RWPE2 (cell line): Measurements from ENCODE around the gene ENO2.

Experiments used
- ATAC-seq: fragments of 200-7000 bp; cut with Tn5 transposase; 3 replicates; pipeline ENCODE4 v1.9.1; 2021; ENCODE audit warnings: low read depth
- DNase-seq: peaks from one replicate; pipeline ENCODE4 v3.0.0-alpha.2; 2020; ENCODE audit warnings: low spot score
- H3K27ac ChIP-seq: fragments of 450-650 bp; 2 replicates; pipeline ENCODE4 v1.5.1; 2017; ENCODE audit warnings: mild to moderate bottlenecking; ENCODE audit not compliant: poor library complexity, severe bottlenecking
- H3K27me3 ChIP-seq: fragments of 250-450 bp; sonication (Bioruptor Pico); 2 replicates; pipeline ENCODE4 v1.5.1; 2021; ENCODE audit warnings: mild to moderate bottlenecking, moderate library complexity; ENCODE audit not compliant: insufficient read depth, poor library complexity, severe bottlenecking
- H3K36me3 ChIP-seq: fragments of 250-450 bp; sonication (Bioruptor Pico); 2 replicates; pipeline ENCODE4 v1.5.1; 2020; ENCODE audit warnings: low read depth, mild to moderate bottlenecking, moderate library complexity
- H3K4me1 ChIP-seq: fragments of 250-450 bp; sonication (Bioruptor Pico); 2 replicates; pipeline ENCODE4 v1.5.1; 2021; ENCODE audit warnings: mild to moderate bottlenecking, moderate library complexity; ENCODE audit not compliant: insufficient read depth, poor library complexity, severe bottlenecking
- H3K4me3 ChIP-seq: fragments of 250-450 bp; sonication (Bioruptor Pico); 2 replicates; pipeline ENCODE4 v1.5.1; 2021; ENCODE audit warnings: mild to moderate bottlenecking, moderate library complexity; ENCODE audit not compliant: severe bottlenecking
- H3K9me3 ChIP-seq: fragments of 250-450 bp; sonication (Bioruptor Pico); 2 replicates; pipeline ENCODE4 v1.5.1; 2021; ENCODE audit warnings: mild to moderate bottlenecking, moderate library complexity; ENCODE audit not compliant: severe bottlenecking
- TF ChIP-seq, protein P1 (sequence below): fragments of 450-650 bp; IDR thresholded peaks from one replicate; pipeline ENCODE4 v1.5.1; 2017; ENCODE audit warnings: mild to moderate bottlenecking, moderate library complexity; ENCODE audit not compliant: poor library complexity, severe bottlenecking

The ENO2 gene

DNA sequence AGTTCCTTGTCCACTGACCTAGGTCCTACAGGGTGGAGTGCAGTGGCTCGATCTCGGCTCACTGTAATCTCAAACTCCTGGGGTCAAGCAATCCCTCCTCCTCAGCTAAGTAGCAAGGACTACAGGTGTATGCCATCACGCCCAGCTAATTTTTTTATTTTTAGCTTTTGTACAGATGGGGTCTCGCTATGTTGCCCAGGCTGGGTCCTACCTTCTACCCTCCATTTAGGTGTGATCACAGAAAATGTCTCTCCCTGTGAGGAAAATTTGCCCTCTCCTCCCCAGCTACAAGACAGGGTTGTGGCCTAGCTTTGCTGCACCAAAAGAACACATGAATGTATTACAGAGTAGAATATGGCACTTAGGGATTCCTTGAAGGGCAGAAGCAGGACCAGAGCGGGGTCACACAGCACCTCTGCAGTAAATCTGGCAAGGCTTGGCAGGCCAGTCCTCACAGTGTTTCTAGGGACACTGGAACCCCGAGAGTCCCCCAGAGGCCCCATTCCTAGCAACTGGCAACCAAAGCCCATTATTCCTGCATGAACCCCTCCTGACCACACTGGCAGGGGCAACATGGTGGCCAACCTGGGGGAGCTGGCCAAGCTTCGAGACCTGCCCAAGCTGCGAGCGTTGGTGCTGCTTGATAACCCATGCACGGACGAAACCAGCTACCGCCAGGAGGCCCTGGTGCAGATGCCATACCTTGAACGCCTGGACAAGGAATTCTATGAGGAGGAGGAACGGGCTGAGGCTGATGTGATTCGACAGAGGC lies 2.0 kb upstream of the ENO2 start:
- no peaks in the 10 kb centered on the region for H3K4me1 ChIP-seq

DNA sequence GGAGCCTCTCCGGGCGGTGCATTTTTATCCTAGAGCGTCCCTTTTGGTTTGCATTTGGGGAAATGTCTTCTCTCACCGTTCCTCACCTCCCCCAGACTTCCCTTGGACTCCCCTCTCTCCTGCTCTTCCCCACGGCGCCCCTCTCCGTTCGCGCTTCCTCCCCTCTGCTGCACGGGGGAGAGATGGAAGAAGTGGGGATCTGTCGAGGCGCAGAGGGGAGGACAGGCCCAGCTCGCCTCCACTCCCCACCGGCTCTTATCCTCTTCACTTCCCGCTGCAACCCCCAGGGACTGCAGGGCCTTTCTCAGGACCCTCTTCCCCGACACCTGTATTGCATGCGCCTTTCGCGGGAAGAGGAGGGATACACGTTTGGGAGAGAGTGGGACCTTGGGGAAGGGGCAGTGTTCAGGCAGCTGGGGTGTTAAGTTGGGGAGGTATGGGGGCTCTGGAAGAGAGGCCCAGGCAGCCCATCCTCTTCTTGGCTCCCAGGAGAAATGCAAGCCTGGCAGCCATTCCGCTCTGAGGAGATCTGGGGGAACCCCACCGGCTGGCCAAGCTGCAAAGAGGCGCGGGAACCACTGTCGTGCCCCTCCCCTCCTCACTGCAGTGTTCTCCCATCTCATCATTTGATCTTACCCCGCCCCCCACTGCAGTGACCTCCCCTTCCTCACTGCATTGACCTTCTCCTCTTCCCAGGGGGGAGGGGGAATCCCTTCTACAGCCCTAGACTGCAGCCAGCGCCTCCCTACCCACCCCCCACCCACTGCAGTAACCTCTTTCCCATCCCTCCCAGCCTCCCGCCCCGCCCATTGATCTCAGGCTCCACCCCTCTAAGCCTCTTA lies 788 bp downstream of the ENO2 start:
- ATAC-seq (0 out of 3 replicates have a peak, but pooled peaks have one; percentile 2), DNase-seq (no peak)
- Histone ChIP-seq H3K4me1 (peaks cover 6% of the 10 kb centered on the region), H3K36me3 (peaks cover 30% of the 10 kb centered on the region), H3K27ac (peak overlapping the region; percentile 14), H3K4me3 (peak overlapping the region; percentile 59), H3K27me3 (no peaks in the 10 kb centered on the region), H3K9me3 (no peaks in the 10 kb centered on the region)
- TF ChIP-seq, protein P1, sequence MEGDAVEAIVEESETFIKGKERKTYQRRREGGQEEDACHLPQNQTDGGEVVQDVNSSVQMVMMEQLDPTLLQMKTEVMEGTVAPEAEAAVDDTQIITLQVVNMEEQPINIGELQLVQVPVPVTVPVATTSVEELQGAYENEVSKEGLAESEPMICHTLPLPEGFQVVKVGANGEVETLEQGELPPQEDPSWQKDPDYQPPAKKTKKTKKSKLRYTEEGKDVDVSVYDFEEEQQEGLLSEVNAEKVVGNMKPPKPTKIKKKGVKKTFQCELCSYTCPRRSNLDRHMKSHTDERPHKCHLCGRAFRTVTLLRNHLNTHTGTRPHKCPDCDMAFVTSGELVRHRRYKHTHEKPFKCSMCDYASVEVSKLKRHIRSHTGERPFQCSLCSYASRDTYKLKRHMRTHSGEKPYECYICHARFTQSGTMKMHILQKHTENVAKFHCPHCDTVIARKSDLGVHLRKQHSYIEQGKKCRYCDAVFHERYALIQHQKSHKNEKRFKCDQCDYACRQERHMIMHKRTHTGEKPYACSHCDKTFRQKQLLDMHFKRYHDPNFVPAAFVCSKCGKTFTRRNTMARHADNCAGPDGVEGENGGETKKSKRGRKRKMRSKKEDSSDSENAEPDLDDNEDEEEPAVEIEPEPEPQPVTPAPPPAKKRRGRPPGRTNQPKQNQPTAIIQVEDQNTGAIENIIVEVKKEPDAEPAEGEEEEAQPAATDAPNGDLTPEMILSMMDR = no peak

More for the DNA sequence above, 2.0 kb upstream of the ENO2 start:
- TF ChIP-seq, protein P1 = no peak
- H3K9me3 ChIP-seq = no peaks in the 10 kb centered on the region
- H3K27ac ChIP-seq = no peak overlapping the region
- H3K4me3 ChIP-seq = no peak overlapping the region
- peaks cover 9% of the 10 kb centered on the region; the same call in 1 of the 2 replicates for H3K36me3 ChIP-seq
- no peaks in the 10 kb centered on the region for H3K27me3 ChIP-seq
- DNase-seq (no peak), ATAC-seq (no peak)

DNA sequence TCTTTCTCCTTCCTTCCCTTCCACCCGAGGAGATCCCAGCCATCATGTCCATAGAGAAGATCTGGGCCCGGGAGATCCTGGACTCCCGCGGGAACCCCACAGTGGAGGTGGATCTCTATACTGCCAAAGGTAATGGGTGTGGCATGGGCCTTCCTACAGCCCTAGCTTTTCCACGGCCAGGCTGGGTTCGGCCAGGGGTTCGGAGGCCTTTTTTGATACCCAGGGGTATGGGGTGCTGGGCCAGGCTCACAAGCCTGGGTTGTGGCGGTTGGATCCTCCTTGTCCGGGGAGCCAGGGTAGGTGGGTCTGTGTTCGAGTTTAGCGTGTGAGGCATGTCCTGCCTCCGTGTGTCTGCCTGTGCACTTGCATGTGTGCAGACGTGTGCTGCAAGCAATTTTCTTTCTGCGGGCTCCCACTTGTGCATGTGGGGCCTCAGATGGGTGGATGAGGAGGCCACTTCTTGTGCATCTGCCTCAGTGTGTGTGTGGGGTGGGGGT lies 1.5 kb downstream of the ENO2 start:
- ATAC-seq = no peak
- Histone ChIP-seq H3K9me3 (no peaks in the 10 kb centered on the region), H3K27me3 (no peaks in the 10 kb centered on the region), H3K36me3 (peaks cover 30% of the 10 kb centered on the region), H3K4me1 (peaks cover 6% of the 10 kb centered on the region), H3K27ac (no peak overlapping the region), H3K4me3 (no peak overlapping the region)
- TF ChIP-seq, protein P1 = no peak
- DNase-seq = no peak

DNA sequence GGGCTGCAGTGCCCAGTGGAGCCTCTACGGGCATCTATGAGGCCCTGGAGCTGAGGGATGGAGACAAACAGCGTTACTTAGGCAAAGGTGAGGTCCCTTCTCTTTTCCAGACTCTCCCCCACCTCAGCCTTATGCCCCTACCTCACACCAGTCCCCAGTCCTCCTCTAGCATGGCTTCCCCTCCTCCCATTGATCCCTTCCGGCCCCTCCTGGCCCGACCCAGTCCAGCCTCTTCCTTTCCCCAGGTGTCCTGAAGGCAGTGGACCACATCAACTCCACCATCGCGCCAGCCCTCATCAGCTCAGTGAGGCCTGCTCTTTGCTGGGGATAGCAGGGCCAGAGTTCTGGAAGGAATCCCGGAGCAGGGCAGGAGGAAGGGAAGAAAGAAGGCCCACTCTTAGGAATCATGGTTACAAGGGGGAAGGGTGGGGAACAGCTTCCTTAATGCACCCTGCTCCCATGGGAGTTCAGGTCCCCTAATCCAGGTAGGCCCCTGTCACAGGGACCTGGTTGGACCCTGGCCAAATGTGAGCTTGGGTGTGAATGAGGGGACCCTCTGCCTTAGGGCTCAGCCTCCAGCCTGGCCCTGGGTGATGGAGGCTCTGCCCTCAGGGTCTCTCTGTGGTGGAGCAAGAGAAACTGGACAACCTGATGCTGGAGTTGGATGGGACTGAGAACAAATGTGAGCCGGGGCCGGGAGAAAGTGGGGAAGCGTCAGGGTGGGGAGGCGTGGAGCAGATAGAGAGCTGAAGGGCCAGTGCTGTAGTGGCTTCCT lies 2.2 kb downstream of the ENO2 start:
- Histone ChIP-seq H3K36me3 (peaks cover 33% of the 10 kb centered on the region), H3K27ac (no peak overlapping the region), H3K9me3 (no peaks in the 10 kb centered on the region), H3K4me3 (no peak overlapping the region), H3K27me3 (no peaks in the 10 kb centered on the region), H3K4me1 (peaks cover 6% of the 10 kb centered on the region)
- TF ChIP-seq, protein P1 = no peak
- no peak for ATAC-seq
- no peak for DNase-seq
